SU-DHL-6 (cell line): ENCODE data around the gene GPX2.

Source experiments
- H2AFZ ChIP-seq: fragments of 200-600 bp; sonication (generic); 2 replicates; pipeline ENCODE4 v1.6.1; 2014; ENCODE audit warnings: low read depth, mild to moderate bottlenecking, moderate library complexity, mixed read lengths, antibody characterized with exemption, low read length; ENCODE audit not compliant: severe bottlenecking
- H3F3A ChIP-seq: fragments of 200-600 bp; shearing (Covaris generic); 2 replicates; pipeline ENCODE4 v1.6.0; 2016; ENCODE audit warnings: antibody characterized with exemption, mild to moderate bottlenecking; ENCODE audit not compliant: insufficient read depth
- H3K27ac ChIP-seq: fragments of 200-600 bp; sonication (generic); 2 replicates; pipeline ENCODE4 v1.5.1; 2016; ENCODE audit warnings: low read depth, mild to moderate bottlenecking, low read length, moderate library complexity, mixed read lengths
- H3K27me3 ChIP-seq: fragments of 200-600 bp; sonication (generic), shearing (Covaris generic); 2 replicates; pipeline ENCODE4 v1.6.0; 2014; ENCODE audit warnings: mild to moderate bottlenecking, low read length
- H3K36me3 ChIP-seq: fragments of 200-600 bp; sonication (generic); 2 replicates; pipeline ENCODE4 v1.6.1; 2014; ENCODE audit warnings: mild to moderate bottlenecking, low read length, mixed read lengths
- H3K4me2 ChIP-seq: fragments of 300-600, 200-600 bp; shearing (Covaris generic), sonication (generic); 2 replicates; pipeline ENCODE4 v1.6.0; 2014; ENCODE audit warnings: low read length, low read depth, mild to moderate bottlenecking; ENCODE audit not compliant: poor library complexity, severe bottlenecking
- H3K4me3 ChIP-seq: fragments of 200-600 bp; sonication (generic); 2 replicates; pipeline ENCODE4 v1.5.1; 2014; ENCODE audit warnings: antibody characterized with exemption, low read length, mild to moderate bottlenecking, mixed read lengths; ENCODE audit not compliant: insufficient read depth, poor library complexity, severe bottlenecking
- H3K79me2 ChIP-seq: fragments of 200-600 bp; sonication (generic); 2 replicates; pipeline ENCODE4 v1.6.1; 2014; ENCODE audit warnings: mild to moderate bottlenecking, low read length, moderate library complexity; ENCODE audit not compliant: insufficient read depth
- H3K9ac ChIP-seq: fragments of 200-600 bp; sonication (generic); 2 replicates; pipeline ENCODE4 v1.7.0; 2014; ENCODE audit warnings: mild to moderate bottlenecking, low read length
- H3K9me2 ChIP-seq: fragments of 200-600 bp; sonication (generic); replicated peaks from 2 replicates; pipeline ENCODE4 v1.6.1; 2014; ENCODE audit warnings: low read length; ENCODE audit not compliant: insufficient read depth
- H3K9me3 ChIP-seq: fragments of 200-600 bp; sonication (generic); 2 replicates; pipeline ENCODE4 v1.6.1; 2014; ENCODE audit warnings: low read length, mixed read lengths; ENCODE audit not compliant: insufficient read depth
- H4K20me1 ChIP-seq: fragments of 200-600 bp; sonication (generic); 2 replicates; pipeline ENCODE4 v1.6.1; 2014; ENCODE audit warnings: low read depth, mild to moderate bottlenecking, antibody characterized with exemption, low read length, moderate library complexity, mixed read lengths
- EZH2phosphoT487 ChIP-seq: fragments of 200-600 bp; sonication (generic), shearing (Covaris generic); conservative IDR thresholded peaks from 2 replicates; pipeline ENCODE4 v1.6.1; 2018; ENCODE audit warnings: mild to moderate bottlenecking, antibody characterized with exemption, low read length, moderate library complexity, mixed read lengths
- TF ChIP-seq, protein P1 (sequence below): fragments of 200-600 bp; sonication (generic); IDR thresholded peaks from one replicate; pipeline ENCODE4 v1.5.1; 2017; ENCODE audit warnings: antibody characterized with exemption, mild to moderate bottlenecking, low read length, moderate library complexity; ENCODE audit not compliant: insufficient read depth, poor library complexity, severe bottlenecking

GPX2 gene

DNA sequence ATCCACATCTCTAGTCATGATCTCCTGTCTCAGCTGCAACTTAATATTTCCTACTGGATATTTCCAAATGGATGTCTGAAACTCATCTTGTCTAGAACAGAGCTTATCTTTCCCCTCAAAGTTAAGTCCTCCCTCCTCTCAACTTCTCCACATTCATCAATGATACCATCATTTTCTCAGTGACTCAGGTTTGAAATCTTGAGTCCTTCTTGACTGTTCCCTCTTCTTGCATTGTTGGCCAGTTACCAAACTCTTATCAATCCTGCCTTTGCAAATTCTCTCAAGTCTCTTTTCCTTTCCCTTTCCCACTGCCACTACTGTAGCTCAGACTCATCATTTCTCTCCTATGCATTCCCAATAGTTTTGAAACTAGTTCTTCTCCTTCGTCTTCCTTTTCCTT, 42.6 kb downstream of the GPX2 start:
- no peaks in the 10 kb centered on the region for H3K79me2 ChIP-seq
- H2AFZ ChIP-seq: no peak overlapping the region
- H3K4me3 ChIP-seq: no peak overlapping the region
- H3K4me2 ChIP-seq: no peak overlapping the region
- H3F3A ChIP-seq: no peaks in the 10 kb centered on the region
- H3K27ac ChIP-seq: no peak overlapping the region
- H3K36me3 ChIP-seq: no peaks in the 10 kb centered on the region
- no peaks in the 10 kb centered on the region for H3K9me3 ChIP-seq
- no peaks in the 10 kb centered on the region for H3K9me2 ChIP-seq
- H3K9ac ChIP-seq: no peak overlapping the region
- TF ChIP-seq EZH2phosphoT487: no peak
- TF ChIP-seq, protein P1, sequence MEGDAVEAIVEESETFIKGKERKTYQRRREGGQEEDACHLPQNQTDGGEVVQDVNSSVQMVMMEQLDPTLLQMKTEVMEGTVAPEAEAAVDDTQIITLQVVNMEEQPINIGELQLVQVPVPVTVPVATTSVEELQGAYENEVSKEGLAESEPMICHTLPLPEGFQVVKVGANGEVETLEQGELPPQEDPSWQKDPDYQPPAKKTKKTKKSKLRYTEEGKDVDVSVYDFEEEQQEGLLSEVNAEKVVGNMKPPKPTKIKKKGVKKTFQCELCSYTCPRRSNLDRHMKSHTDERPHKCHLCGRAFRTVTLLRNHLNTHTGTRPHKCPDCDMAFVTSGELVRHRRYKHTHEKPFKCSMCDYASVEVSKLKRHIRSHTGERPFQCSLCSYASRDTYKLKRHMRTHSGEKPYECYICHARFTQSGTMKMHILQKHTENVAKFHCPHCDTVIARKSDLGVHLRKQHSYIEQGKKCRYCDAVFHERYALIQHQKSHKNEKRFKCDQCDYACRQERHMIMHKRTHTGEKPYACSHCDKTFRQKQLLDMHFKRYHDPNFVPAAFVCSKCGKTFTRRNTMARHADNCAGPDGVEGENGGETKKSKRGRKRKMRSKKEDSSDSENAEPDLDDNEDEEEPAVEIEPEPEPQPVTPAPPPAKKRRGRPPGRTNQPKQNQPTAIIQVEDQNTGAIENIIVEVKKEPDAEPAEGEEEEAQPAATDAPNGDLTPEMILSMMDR: no peak
- no peaks in the 10 kb centered on the region for H4K20me1 ChIP-seq
- no peaks in the 10 kb centered on the region for H3K27me3 ChIP-seq

- Histone ChIP-seq H3K9me2 (no peaks in the 10 kb centered on the region), H3K9ac (no peak overlapping the region), H3K4me2 (no peak overlapping the region), H2AFZ (no peak overlapping the region), H3K27ac (no peak overlapping the region), H3K27me3 (no peaks in the 10 kb centered on the region), H3K79me2 (no peaks in the 10 kb centered on the region), H3K4me3 (no peak overlapping the region), H4K20me1 (no peaks in the 10 kb centered on the region; the same call in 1 of the 2 replicates), H3K9me3 (no peaks in the 10 kb centered on the region), H3K36me3 (no peaks in the 10 kb centered on the region), H3F3A (no peaks in the 10 kb centered on the region)
- TF ChIP-seq, protein P1: peak; percentile 26
- no peak for TF ChIP-seq EZH2phosphoT487
These were observed 50.6 kb downstream of the GPX2 start for GRCh38 chr14:64891839-64892375.

DNA sequence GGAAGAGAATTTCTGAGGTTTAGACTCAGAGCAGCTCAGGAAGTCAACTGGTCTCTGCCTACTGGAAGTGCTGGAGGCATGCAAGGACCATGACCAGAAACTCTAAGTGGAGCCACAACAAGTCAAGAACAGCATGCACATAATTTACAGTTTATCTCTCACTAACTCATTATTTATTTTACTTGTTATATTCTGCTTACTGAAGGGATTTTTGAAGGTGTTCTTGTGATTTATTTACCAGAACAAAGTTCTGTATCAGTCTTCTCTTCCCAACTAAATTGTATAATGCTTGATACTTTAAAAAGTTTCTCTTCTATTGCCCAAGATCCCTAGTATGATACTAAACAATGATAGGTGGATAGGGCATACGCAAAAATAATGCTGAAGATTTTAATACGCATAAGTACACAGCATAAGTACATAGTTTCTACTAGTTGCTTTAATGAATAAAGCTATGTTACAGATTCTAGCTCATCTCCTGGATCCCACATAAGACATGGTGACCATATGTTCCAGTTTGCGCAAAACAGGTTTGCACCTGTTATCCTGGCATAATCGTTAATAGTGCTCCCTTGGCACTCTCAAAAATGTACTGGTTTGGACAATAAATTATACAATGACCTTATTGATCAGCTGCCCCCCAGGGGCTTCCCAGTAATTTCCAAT, 51.2 kb downstream of the GPX2 start:
- no peaks in the 10 kb centered on the region for H3F3A ChIP-seq
- H3K9me3 ChIP-seq: no peaks in the 10 kb centered on the region
- no peaks in the 10 kb centered on the region for H3K36me3 ChIP-seq
- H3K27me3 ChIP-seq: no peaks in the 10 kb centered on the region
- H3K4me2 ChIP-seq: no peak overlapping the region
- no peaks in the 10 kb centered on the region for H3K9me2 ChIP-seq
- H4K20me1 ChIP-seq: no peaks in the 10 kb centered on the region; the same call in 1 of the 2 replicates
- H3K27ac ChIP-seq: no peak overlapping the region
- no peaks in the 10 kb centered on the region for H3K79me2 ChIP-seq
- no peak overlapping the region for H2AFZ ChIP-seq
- no peak overlapping the region for H3K4me3 ChIP-seq
- H3K9ac ChIP-seq: no peak overlapping the region
- TF ChIP-seq EZH2phosphoT487: no peak
- TF ChIP-seq, protein P1: no peak
